GM18907 (cell line): Measurements from ENCODE around the gene CLIC6.
"Not testable (repeated sequence)": the region's sequence is repeated elsewhere in the genome, so short reads cannot be mapped to it uniquely, and the experiment has no call there.

ENCODE experiments used
- ATAC-seq: cut with Tn5 transposase; IDR thresholded peaks from one replicate; pipeline ENCODE4 v1.9.1; 2021; ENCODE audit warnings: mild to moderate bottlenecking, moderate library complexity; ENCODE audit not compliant: unreplicated experiment

Gene CLIC6

GRCh38 chr21:34691390-34692032, 22.7 kb downstream of the CLIC6 start:
- ATAC-seq, result no peak

- ATAC-seq, result no peak
Measured at GRCh38 chr21:34692458-34693020, 23.7 kb downstream of the CLIC6 start.

GRCh38 chr21:34693192-34693810, 24.5 kb downstream of the CLIC6 start:
- no peak for ATAC-seq

- peak; percentile 82 for ATAC-seq
Measured at GRCh38 chr21:34695434-34695833, 26.6 kb downstream of the CLIC6 start.

GRCh38 chr21:34696121-34696520, 27.3 kb downstream of the CLIC6 start:
- ATAC-seq, result no peak

- ATAC-seq, result no peak
Measured at GRCh38 chr21:34697826-34698225, 29.0 kb downstream of the CLIC6 start.

GRCh38 chr21:34698270-34699015, 29.6 kb downstream of the CLIC6 start:
- no peak for ATAC-seq

GRCh38 chr21:34700605-34701004, 31.8 kb downstream of the CLIC6 start:
- no peak for ATAC-seq

GRCh38 chr21:34701726-34702125, 32.9 kb downstream of the CLIC6 start:
- no peak for ATAC-seq

- no peak for ATAC-seq
Measured at GRCh38 chr21:34702341-34703170, 33.8 kb downstream of the CLIC6 start.

GRCh38 chr21:34703571-34703970, 34.8 kb downstream of the CLIC6 start:
- no peak for ATAC-seq

- ATAC-seq, result no peak
Measured at GRCh38 chr21:34704119-34704518, 35.3 kb downstream of the CLIC6 start.

- no peak for ATAC-seq
Measured at GRCh38 chr21:34705011-34705410, 36.2 kb downstream of the CLIC6 start.

- ATAC-seq, result no peak
Measured at GRCh38 chr21:34706337-34706736, 37.5 kb downstream of the CLIC6 start.

- ATAC-seq, result peak; percentile 87
Measured at GRCh38 chr21:34707876-34708325, 39.1 kb downstream of the CLIC6 start.

- ATAC-seq, result no peak
Measured at GRCh38 chr21:34713621-34714020, 44.8 kb downstream of the CLIC6 start.

- no peak for ATAC-seq
Measured at GRCh38 chr21:34715518-34715917, 46.7 kb downstream of the CLIC6 start.

- ATAC-seq, result no peak
Measured at GRCh38 chr21:34715985-34716596, 47.3 kb downstream of the CLIC6 start.

GRCh38 chr21:34718529-34718928, 49.7 kb downstream of the CLIC6 start:
- not testable (repeated sequence) for ATAC-seq

- ATAC-seq, result no peak
Measured at GRCh38 chr21:34722684-34723300, 54.0 kb downstream of the CLIC6 start.
